Lower leg skin (tissue), 4 donors: ENCODE measurements around the gene MZB1. TPM values are rescaled to one million over a fixed set of nuclear protein-coding genes. Genes with fewer than 3 reads are reported as not detected.

Source experiments
- DNase-seq, 2 donors: peaks; one replicate each; pipeline ENCODE4 v3.0.0-alpha.2; 2019; ENCODE audit warnings: low spot score in 2 of 2
- H3K4me3 ChIP-seq: fragments of 200-600 bp; sonication (generic); 2 replicates; pipeline ENCODE4 v1.5.1; 2017; ENCODE audit warnings: mild to moderate bottlenecking, low read depth; ENCODE audit not compliant: poor library complexity, severe bottlenecking
- POLR2A ChIP-seq, 2 donors: fragments of 450-650 bp; IDR thresholded peaks; one replicate each; pipeline ENCODE4 v1.6.1; 2016 to 2017; ENCODE audit warnings: antibody characterized with exemption in 2 of 2, mild to moderate bottlenecking in 1 of 2, moderate library complexity in 1 of 2
- WGBS, 2 donors: methylation state at CpG; one replicate each; pipeline ENCODE4 v1.1.5; 2018; 5-methylcytosine and 5-hydroxymethylcytosine counted together
- intact Hi-C: fragments of 100-400 bp; cut with DNase I; formaldehyde crosslinking; loops from one replicate; pipeline ENCODE4 v1.15.0; 2023; ENCODE audit warnings: low total_unique reads
- total RNA-seq, 4 donors: library from RNA; depleted of rRNA; stranded (reverse); fragments of >200 nt; gene quantifications; one replicate each; pipeline ENCODE4 v1.1.0, GENCODE V29; 2016
- TF ChIP-seq, protein P1 (sequence below), 3 donors: fragments of 450-650 bp; IDR thresholded peaks; one replicate each; pipeline ENCODE4 v1.5.1; 2016; ENCODE audit warnings: antibody characterized with exemption in 3 of 3, mild to moderate bottlenecking in 3 of 3, moderate library complexity in 2 of 3

MZB1 gene
- total RNA-seq, 4 donors from 2014 or later: not detected

DNA sequence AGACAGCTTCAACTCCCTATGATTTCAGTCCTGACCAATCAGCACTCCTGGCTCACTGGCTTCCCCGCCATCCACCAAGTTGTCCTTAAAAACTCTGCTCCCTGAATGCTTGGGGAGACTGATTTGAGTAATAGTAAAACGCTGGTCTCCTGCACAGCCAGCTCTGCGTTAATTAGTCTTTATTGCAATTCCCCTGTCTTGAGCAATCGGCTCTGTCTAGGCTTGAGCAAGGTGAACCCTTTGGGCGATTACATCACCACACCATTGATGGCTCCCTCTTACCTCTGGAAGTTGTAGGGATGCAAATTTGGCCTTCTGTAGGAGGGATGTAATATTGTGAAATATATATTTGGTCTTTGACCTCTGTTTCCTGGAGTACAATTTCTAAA lies 3.7 kb downstream of the MZB1 start:
- 54 to 83% methylated on average over 5 of the region's 5 CpGs for WGBS, 2 donors
- intact Hi-C loops: no loop called here
- no peak overlapping the region for H3K4me3 ChIP-seq
- no peak for TF ChIP-seq POLR2A (IDR thresholded peaks at IDR 0.05)
- TF ChIP-seq, protein P1, sequence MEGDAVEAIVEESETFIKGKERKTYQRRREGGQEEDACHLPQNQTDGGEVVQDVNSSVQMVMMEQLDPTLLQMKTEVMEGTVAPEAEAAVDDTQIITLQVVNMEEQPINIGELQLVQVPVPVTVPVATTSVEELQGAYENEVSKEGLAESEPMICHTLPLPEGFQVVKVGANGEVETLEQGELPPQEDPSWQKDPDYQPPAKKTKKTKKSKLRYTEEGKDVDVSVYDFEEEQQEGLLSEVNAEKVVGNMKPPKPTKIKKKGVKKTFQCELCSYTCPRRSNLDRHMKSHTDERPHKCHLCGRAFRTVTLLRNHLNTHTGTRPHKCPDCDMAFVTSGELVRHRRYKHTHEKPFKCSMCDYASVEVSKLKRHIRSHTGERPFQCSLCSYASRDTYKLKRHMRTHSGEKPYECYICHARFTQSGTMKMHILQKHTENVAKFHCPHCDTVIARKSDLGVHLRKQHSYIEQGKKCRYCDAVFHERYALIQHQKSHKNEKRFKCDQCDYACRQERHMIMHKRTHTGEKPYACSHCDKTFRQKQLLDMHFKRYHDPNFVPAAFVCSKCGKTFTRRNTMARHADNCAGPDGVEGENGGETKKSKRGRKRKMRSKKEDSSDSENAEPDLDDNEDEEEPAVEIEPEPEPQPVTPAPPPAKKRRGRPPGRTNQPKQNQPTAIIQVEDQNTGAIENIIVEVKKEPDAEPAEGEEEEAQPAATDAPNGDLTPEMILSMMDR (IDR thresholded peaks at IDR 0.05): no peak
- peak in 1 of 2 donors; percentile 75 for DNase-seq

DNA sequence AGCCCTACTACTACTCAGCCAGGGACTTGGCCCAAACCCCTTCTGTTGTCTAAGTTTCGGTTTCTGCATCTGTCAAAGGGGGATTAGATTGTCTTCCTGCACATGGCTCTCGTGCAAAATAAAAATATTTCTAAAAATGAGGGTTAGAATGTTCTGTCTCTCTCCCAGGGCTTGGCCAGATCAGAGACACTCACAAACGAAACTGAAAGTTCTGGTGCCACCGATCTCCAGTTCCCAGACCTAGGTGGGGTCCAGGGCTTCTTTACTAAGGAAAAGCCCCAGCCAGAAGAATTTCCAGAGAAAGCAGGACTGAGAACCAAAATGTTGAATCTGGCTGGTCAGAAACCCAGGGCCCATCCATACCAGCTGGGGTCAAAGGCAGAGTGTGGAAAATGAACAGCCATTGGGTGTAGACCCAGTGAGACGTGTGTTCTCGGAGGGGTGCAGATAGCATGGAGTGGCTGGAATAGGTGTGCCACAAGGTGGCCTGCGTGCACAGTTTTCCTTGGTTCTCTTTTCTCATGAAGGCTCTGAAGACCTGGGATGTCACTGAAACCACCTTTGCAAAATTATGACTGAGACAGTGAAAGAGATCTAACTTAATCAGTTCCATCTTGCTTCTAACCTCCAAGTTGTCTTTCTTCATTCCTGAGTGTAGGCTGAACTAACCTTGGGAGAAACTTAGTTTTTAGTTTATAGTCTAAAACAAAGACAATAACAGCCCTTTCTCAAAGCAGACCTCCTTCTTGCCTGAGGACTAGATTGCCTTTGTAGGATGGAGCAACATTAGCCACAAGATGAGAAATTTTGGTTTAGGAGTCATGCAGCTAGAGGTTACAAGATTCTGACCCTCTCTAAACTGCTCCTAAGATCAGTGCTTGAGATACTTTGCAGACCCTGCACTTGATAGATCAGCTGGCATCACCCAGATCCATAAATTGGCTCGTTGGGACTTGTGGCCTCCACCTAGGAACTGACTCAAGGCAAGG lies 4.4 kb downstream of the MZB1 start:
- 39 to 47% methylated on average over 8 of the region's 8 CpGs for WGBS, 2 donors
- DNase-seq: no peak
- H3K4me3 ChIP-seq: no peak overlapping the region
- intact Hi-C loops: no loop called here
- TF ChIP-seq POLR2A (IDR thresholded peaks at IDR 0.05): no peak
- TF ChIP-seq, protein P1 (IDR thresholded peaks at IDR 0.05): no peak

DNA sequence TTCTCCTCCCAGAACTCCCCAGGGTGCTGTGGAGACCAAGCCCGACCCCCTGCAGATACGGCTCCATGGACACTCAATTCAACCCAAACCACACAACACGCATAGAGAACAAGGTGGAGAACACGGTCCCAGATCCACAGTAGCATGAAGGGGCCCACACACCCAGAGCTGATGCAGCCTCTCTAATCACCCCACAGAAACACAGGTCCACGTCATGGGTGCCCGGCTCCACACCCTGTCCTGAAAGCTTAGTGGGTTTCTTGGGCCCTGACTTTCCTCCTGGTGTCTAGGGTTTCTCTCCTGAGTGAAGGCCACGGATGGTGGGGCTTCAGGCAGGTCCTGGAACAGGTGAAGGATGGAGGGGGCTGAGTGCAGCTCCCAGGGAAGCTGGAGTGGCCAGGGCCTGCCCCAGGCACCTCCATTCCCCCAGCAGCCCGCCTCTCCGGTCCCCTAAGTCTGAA lies 5.1 kb downstream of the MZB1 start:
- H3K4me3 ChIP-seq: no peak overlapping the region
- DNase-seq: peak in 1 of 2 donors; percentile 77
- intact Hi-C loops: no loop called here
- WGBS, 2 donors: 45 to 53% methylated on average over 8 to 9 of the region's 9 CpGs
- TF ChIP-seq, protein P1 (IDR thresholded peaks at IDR 0.05): no peak
- TF ChIP-seq POLR2A (IDR thresholded peaks at IDR 0.05): no peak

DNA sequence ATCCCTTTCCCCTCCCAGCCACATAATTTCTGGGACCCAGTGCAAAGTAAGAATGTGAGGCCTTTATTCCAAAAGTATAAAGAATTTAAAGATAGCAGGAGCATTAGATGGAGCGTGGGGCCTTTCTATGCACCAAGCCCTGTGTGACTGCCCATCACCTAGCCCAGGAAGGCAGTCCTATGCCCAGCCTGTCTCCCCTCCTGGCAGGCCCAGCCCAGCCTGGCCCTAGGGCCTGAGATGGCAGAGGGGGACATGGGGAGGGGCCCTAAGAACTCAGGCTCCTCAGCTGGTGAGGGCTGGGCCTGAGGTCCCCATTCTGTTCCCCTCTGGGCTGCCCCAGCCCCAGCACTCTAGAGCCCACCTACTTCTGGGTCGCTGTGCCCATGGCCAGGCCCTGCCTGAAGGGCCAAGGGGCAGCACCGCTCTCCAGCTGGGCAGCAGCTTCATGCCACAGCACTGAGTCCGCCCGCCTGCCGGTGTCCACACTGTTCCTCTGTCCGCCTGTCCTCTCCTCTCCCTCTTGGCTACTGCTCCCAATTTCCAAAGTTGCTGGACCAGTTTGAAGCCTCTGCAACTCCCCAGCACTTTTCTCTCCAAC lies 5.6 kb downstream of the MZB1 start:
- H3K4me3 ChIP-seq: no peak overlapping the region
- intact Hi-C loops: no loop called here
- TF ChIP-seq, protein P1 (IDR thresholded peaks at IDR 0.05): no peak
- no peak for TF ChIP-seq POLR2A (IDR thresholded peaks at IDR 0.05)
- DNase-seq: no peak
- 62 to 66% methylated on average over 7 of the region's 7 CpGs for WGBS, 2 donors

DNA sequence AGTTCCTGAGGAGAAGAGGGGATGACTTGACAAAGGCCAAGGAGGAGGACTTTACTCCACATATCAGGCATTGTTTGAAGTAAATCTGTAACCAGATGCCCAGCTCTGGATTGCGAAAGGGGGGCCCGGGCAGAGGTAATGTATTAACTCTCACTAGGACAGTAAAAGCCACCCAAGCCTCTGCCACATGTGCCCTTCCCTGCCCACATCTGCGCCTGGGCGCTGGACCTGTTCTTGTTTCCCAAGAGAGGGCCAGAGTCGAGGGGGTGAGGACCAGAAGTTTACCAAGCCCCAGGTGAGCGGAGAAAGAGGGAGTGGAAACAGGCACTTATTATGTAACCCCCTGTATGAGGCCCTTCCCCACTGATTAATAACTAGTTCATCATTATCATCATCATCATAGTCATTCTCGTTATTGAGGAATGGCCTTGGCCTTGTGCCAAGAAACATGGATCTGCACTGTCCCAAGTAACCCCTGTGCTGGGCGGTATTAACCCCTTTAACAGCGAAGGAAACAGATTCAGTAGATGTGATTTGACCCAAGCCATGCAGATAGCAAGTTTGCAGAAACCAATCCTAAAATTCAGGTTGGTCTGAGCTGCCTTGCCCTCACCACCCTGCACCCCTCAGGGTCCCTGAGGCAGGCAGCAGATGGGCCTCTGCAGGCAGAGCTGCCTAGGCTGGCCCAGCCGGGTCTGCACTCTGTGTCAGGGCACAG lies 6.3 kb downstream of the MZB1 start, which contains the start of gene SLC23A1:
Gene SLC23A1 (minus strand): TSS at position 23 of the 718 bp plus-strand sequence. CDS start 44 bp downstream, outside the sequence.
- no peak within 1 kb of the TSS for H3K4me3 ChIP-seq
- 57 to 67% methylated on average over 10 of the region's 10 CpGs for WGBS, 2 donors
- TF ChIP-seq POLR2A (IDR thresholded peaks at IDR 0.05): no peak
- intact Hi-C loops: no loop called here
- DNase-seq: peak in 1 of 2 donors; percentile 81
